ENCODE measurements around the gene CDHR5.
"Not testable (repeated sequence)": the region's sequence is repeated elsewhere in the genome, so short reads cannot be mapped to it uniquely, and the experiment has no call there.

Gene CDHR5, protein sequence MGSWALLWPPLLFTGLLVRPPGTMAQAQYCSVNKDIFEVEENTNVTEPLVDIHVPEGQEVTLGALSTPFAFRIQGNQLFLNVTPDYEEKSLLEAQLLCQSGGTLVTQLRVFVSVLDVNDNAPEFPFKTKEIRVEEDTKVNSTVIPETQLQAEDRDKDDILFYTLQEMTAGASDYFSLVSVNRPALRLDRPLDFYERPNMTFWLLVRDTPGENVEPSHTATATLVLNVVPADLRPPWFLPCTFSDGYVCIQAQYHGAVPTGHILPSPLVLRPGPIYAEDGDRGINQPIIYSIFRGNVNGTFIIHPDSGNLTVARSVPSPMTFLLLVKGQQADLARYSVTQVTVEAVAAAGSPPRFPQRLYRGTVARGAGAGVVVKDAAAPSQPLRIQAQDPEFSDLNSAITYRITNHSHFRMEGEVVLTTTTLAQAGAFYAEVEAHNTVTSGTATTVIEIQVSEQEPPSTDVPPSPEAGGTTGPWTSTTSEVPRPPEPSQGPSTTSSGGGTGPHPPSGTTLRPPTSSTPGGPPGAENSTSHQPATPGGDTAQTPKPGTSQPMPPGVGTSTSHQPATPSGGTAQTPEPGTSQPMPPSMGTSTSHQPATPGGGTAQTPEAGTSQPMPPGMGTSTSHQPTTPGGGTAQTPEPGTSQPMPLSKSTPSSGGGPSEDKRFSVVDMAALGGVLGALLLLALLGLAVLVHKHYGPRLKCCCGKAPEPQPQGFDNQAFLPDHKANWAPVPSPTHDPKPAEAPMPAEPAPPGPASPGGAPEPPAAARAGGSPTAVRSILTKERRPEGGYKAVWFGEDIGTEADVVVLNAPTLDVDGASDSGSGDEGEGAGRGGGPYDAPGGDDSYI

GRCh38 chr11:624705-625635 is at the start of gene CDHR5:
Gene CDHR5 (minus strand): TSS chr11:624955. CDS start chr11:624902, 53 bp downstream.
- no peak for DNase-seq

DNA sequence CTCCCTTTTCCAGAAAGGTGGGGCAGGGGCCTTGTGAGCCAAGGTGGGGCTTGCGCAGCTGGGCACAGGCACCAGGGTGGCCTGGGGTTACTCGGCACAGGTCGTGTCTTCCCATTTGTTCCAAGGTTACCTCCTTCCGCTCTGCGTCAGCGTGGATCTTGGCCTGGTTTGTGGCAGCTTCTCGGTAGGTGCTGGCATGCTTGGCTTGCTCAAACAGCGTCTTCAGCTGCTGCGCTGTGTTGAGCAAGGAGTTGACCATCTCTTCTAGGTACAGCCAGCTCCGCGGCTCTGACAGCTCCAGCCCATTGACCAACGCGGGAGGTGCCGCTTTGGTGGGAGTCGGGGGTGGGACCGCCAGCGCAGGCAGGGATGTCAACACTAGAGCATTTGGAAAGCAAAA is 49.7 kb upstream of the CDHR5 start:
- DNase-seq, result no peak

DNA sequence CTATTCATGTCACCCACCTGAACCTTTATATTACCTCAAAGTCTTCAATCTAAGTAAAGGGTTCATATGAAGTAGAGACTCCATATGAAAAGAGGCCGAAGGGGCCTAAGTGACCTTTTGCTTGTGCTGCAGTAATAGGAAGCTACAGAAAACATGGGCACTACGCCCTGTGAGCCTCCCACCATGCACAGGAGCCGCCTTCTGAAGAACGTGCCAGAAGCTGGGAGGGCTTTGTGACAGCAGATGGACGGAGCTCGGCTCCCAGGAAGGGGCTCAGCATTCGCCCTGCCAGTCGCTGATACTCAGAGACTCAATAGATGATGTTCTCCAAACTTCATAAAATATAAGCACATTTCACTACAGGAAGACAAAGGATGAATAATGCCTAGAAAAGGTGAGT is 49.1 kb upstream of the CDHR5 start:
- DNase-seq, result no peak

GRCh38 chr11:665704-666281 is 41.0 kb upstream of the CDHR5 start:
- no peak for DNase-seq

- DNase-seq, result no peak
These were observed 40.4 kb upstream of the CDHR5 start for GRCh38 chr11:665062-665703.

- peak; percentile 60 for DNase-seq
These were observed 38.0 kb upstream of the CDHR5 start for GRCh38 chr11:662689-663274.

- DNase-seq, result no peak
These were observed 36.1 kb upstream of the CDHR5 start for GRCh38 chr11:660681-661444.

- no peak for DNase-seq
These were observed 35.5 kb upstream of the CDHR5 start for GRCh38 chr11:660281-660680.

- DNase-seq, result no peak
These were observed 34.9 kb upstream of the CDHR5 start for GRCh38 chr11:659532-660085.

GRCh38 chr11:657691-658126 is 33.0 kb upstream of the CDHR5 start:
- DNase-seq, result no peak

GRCh38 chr11:656866-657265 is 32.1 kb upstream of the CDHR5 start:
- DNase-seq, result no peak

DNA sequence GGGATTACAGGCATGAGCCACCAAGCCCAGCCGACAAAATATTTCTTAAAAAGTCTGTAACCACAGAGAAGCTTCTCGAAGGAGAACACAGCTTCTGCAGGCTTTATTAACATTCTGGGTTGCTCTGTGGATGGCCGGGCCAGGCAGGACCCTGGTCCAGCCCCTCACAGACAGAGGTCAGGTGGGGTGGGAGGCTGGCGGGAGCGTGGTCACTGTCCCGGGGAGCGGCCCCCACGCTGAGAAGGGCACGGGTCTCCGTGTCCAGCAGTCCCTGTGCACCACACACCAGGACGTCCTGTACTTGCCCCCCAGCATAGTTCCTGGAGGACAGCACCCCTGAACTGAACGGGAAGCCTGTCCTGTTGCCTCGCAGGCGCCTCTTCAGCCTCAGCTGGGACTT is 31.7 kb upstream of the CDHR5 start:
- DNase-seq, result no peak

- no peak for DNase-seq
These were observed 30.4 kb upstream of the CDHR5 start for GRCh38 chr11:655036-655726.

DNA sequence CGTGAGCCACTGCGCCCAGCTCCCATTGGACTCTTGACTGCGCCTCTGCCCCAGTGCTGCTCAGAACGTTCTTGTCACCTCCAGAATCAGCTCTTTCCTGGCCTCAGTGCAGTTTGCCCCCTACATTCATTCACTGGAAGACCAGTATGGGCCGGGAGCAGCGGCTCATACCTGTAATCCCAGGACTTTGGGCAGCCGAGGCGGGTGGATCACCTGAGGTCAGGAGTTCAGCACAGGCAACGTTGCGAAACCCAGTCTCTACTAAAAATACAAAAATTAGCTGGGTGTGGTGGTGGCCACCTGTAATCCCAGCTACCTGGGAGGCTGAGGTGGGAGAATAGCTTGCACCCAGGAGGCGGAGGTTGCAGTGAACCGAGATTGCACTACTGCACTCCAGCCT is 29.7 kb upstream of the CDHR5 start:
- DNase-seq, result not testable (repeated sequence)

DNA sequence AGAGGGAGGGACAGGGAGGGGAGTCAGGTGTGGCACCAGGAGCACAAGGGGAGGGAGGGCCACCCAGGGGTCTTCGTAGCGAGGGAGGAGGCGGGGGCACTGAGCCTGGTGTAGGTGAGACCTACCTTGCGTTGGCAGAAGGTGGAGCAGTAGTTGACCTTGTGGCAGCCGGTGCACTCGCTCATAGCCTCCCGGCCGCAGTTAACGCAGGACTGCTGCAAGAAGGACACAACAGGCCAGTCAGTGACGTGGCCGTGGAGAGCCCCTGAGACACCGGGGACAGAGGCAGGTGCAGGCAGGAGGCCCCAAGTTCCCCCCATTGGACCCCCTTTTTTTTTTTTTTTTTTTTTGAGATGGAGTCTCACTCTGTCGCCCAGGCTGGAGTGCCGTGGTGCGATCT is 29.1 kb upstream of the CDHR5 start:
- no peak for DNase-seq

DNA sequence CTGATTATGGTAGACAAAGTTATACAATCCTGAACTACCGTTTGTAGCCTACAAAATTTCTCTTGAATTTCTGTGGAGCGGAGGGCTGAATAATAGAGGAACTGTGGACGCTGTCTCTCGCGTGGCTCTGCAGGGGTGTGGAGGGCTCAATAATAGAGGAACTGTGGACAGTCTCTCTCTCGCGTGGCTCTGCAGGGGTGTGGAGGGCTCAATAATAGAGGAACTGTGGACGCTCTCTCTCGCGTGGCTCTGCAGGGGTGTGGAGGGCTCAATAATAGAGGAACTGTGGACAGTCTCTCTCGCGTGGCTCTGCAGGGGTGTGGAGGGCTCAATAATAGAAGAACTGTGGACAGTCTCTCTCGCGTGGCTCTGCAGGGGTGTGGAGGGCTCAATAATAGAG is 28.4 kb upstream of the CDHR5 start:
- not testable (repeated sequence) for DNase-seq

- no peak for DNase-seq
These were observed 25.7 kb upstream of the CDHR5 start for GRCh38 chr11:650482-650881.

GRCh38 chr11:647672-648158 is 23.0 kb upstream of the CDHR5 start:
- not testable (repeated sequence) for DNase-seq

DNA sequence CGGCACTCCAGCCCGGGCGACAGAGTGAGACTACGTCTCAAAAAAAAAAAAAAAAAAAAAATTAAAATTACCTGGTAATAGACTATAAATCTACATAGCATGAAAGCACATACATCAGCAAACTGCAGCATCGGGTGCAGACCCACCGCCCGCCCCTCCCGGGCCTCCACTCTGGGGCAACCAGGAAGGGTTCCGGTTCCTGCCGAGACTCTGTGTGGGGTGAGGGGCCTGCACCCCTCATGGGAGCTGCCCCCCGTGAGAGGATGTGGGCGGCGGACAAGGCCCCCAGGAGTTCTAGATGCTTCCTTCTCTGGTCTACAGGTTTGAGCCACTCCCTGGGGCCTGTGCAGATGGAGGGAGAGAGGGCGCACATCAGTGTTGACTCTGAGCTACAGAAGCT is 21.5 kb upstream of the CDHR5 start:
- DNase-seq, result no peak

- no peak for DNase-seq
These were observed 20.8 kb upstream of the CDHR5 start for GRCh38 chr11:645536-645935.
